ENCODE data around the gene CA11. TPM values are rescaled to one million over a fixed set of nuclear protein-coding genes. Genes with fewer than 3 reads are reported as not detected.
A peak's percentile ranks its signal among the peaks of the same experiment; 100 is the strongest.

Gene CA11
- total and polyA plus RNA-seq, 8 donors: 2.6 to 15.2 (median 5.6) TPM

- no peak for TF ChIP-seq CTCF (IDR thresholded peaks at IDR 0.05)
- intact Hi-C loops (cut with DNase I): no loop called here
- WGBS, 2 donors: 1% methylated on average over 18 of the region's 18 CpGs
- Histone ChIP-seq H3K4me1 (peaks cover 8 to 27% (median 12%) of the 10 kb centered on the region in 3 donors), H3K27me3 (no peaks in the 10 kb centered on the region), H3K4me3 (peak overlapping the region; percentile 63 to 93 (median 76)), H3K9me3 (no peaks in the 10 kb centered on the region), H3K36me3 (peaks cover 0 to 24% (median 22%) of the 10 kb centered on the region in 3 donors), H3K27ac (peak overlapping the region; percentile 56 to 89 (median 80))
- DNase-seq: peak in 4 of 6 donors; percentile 8 to 78 (median 62)
- no peak for ATAC-seq
- no peak for FAIRE-seq
These were observed 27.6 kb downstream of the CA11 start for GRCh38 chr19:48618278-48618915.

- H3K4me1 ChIP-seq: peaks cover 8 to 22% (median 12%) of the 10 kb centered on the region in 3 donors
- DNase-seq (peak in 4 of 6 donors; percentile 35 to 60 (median 48)), ATAC-seq (no peak), FAIRE-seq (no peak)
- H3K27me3 ChIP-seq: no peaks in the 10 kb centered on the region
- peak overlapping the region; percentile 63 to 93 (median 76) for H3K4me3 ChIP-seq
- no peaks in the 10 kb centered on the region for H3K9me3 ChIP-seq
- intact Hi-C loops (cut with DNase I): no loop called here
- peaks cover 0 to 24% (median 22%) of the 10 kb centered on the region in 3 donors for H3K36me3 ChIP-seq
- no peak overlapping the region for H3K27ac ChIP-seq
- TF ChIP-seq CTCF (IDR thresholded peaks at IDR 0.05): no peak
- WGBS, 2 donors: 38 to 45% methylated on average over 18 of the region's 18 CpGs
These were observed 28.6 kb downstream of the CA11 start for GRCh38 chr19:48617146-48617937.

- peak overlapping the region in 1 of 4 donors; percentile 68 for H3K4me3 ChIP-seq
- intact Hi-C loops (cut with DNase I): no loop called here
These were observed 29.4 kb downstream of the CA11 start for GRCh38 chr19:48616491-48617056.

GRCh38 chr19:48616041-48616436 is 29.9 kb downstream of the CA11 start:
- TF ChIP-seq CTCF (IDR thresholded peaks at IDR 0.05): no peak
- no peak for FAIRE-seq
- 79 to 85% methylated on average over 15 to 16 of the region's 16 CpGs for WGBS, 2 donors
- peak in 2 of 6 donors; percentile 36 to 48 for DNase-seq
- Histone ChIP-seq H3K4me1 (peaks cover 8 to 22% (median 12%) of the 10 kb centered on the region in 3 donors), H3K27ac (no peak overlapping the region), H3K9me3 (no peaks in the 10 kb centered on the region), H3K27me3 (no peaks in the 10 kb centered on the region), H3K4me3 (no peak overlapping the region), H3K36me3 (peaks cover 0 to 24% (median 22%) of the 10 kb centered on the region in 3 donors)
- intact Hi-C loops (cut with DNase I): no loop called here
- no peak for ATAC-seq

More at GRCh38 chr19:48616491-48617056, 29.4 kb downstream of the CA11 start:
- H3K4me1 ChIP-seq: peaks cover 8 to 22% (median 12%) of the 10 kb centered on the region in 3 donors
- no peaks in the 10 kb centered on the region for H3K9me3 ChIP-seq
- TF ChIP-seq CTCF (IDR thresholded peaks at IDR 0.05): no peak
- peak in 2 of 6 donors; percentile 40 to 71 for DNase-seq
- H3K27me3 ChIP-seq: no peaks in the 10 kb centered on the region
- FAIRE-seq: no peak
- 75 to 76% methylated on average over 12 of the region's 12 CpGs for whole genome bisulfite sequencing, 2 donors
- no peak overlapping the region for H3K27ac ChIP-seq
- H3K36me3 ChIP-seq: peaks cover 0 to 24% (median 22%) of the 10 kb centered on the region in 3 donors
- ATAC-seq: no peak

All from pancreas (tissue), 10 donors.